ENCODE data around the gene C1orf210.

Gene C1orf210

DNA sequence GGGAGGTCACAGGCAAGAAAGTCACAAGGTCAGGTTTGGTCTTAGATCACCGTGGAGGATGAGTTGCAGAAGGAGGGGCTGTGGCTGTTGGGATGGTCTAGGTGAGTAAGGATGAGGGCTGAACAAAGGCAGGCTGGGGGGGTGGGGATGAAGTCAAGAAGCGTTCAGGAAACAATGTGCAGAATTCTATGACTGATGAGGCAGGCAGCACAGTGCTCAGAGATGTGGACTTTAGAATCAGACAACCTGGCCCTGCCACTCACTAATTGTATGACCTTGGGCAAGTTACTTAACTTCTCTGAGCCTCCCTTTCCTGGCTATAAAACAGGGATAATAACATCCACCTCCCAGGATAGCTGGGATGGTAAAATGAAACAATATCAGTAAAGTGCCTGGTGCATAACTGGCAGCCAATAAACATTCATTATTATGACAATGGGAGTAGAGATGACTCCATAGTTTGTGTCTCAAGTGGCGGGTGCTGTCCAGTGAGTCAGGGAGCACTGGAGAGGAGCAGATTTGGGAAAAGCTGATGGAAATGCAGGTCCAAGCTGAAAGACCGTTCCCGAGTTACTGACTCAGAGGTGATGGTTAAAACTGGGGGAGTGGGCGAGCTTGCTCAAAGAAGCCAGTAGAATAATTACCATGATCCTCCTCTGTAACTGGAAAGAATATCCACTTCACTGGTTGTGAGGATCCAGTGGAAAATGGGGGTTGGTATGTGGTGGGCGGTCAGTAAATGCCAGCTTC, 17.5 kb upstream of the C1orf210 start:
- no peak overlapping the region for H3K4me3 ChIP-seq (ENCODE audit: low read depth, low read length)
- no peak for DNase-seq (ENCODE audit: low read depth)
- TF ChIP-seq CTCF (IDR thresholded peaks at IDR 0.05; ENCODE audit: insufficient read depth, low read depth, low read length, missing control alignments), result no peak

DNA sequence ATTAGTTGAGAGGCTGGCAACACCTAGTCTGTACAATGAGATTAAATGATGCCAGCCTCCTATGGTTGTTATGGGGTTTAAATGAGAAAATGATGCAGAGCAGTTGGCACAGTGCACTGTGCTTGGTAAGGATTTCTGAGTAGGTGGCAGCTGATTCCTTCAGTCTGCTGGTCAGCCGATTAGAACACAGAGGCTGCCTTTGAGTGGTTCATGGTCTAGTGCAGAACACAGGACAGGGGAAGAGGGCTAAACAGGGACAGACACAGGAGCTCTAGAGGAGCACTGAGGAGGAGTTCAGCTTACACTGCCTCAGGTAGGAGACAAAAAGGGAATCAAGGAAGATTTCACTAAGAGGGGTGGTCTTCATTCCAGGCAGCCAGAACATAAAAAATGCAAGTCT, 16.8 kb upstream of the C1orf210 start:
- H3K4me3 ChIP-seq (ENCODE audit: low read depth, low read length), result no peak overlapping the region
- TF ChIP-seq CTCF (IDR thresholded peaks at IDR 0.05; ENCODE audit: insufficient read depth, low read depth, low read length, missing control alignments), result no peak
- no peak for DNase-seq (ENCODE audit: low read depth)

DNA sequence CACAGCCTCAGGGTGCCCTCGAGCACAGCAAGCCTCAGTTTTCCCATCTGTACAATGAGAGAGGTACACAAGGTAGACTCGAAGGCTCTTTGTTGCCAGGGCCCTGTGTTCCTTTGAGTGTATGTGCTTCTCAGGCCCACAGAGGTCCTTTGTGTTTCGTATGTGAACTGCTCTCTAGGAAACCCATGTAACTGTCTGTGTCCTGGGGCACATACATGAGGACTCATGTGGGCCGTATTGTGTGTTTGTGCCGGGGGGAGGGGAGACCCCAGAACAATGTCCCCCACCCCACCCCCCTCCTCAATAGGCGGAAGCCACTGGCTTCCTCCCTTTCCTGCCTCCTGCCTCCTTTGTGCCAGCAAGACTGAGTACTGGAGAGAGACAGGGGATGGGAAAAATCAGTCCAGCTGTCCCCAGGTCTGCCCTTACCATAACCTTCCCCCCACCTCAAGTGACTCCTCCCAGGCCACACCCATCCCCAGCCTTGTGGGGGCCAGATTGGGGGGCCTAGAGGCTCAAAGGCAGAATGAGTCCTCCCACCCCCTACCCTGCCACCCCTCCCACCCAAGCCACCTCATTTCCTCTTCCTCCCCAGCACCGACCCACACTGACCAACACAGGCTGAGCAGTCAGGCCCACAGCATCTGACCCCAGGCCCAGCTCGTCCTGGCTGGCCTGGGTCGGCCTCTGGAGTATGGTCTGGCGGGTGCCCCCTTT, 15.2 kb upstream of the C1orf210 start, which contains the start of gene TIE1:
TSS of gene TIE1 (plus strand) at position 605 of the 717 bp plus-strand sequence. CDS start at position 695, 90 bp downstream.
- no peak within 1 kb of the TSS for H3K4me3 ChIP-seq (ENCODE audit: low read depth, low read length)
- no peak for TF ChIP-seq CTCF (IDR thresholded peaks at IDR 0.05; ENCODE audit: insufficient read depth, low read depth, low read length, missing control alignments)
- no peak for DNase-seq (ENCODE audit: low read depth)

DNA sequence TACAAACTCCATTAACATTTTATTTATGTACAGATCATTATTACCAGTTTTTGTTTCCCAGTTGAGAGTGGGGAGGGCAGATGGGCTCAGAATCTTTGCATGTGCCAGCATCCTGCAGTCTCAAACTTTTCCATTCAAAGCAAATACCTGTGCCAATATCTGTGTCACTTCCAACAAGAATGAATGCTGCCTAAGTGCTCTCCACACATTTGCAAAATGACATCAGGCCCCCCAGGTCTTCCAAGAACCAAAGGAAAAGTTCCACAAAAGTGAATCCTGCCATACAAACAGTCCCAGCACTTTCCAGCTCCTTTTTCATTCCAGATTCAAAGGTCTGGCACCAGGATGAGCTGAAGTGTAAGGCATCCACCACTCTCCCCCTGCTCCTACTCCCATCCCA, 13.7 kb upstream of the C1orf210 start:
- H3K4me3 ChIP-seq (ENCODE audit: low read depth, low read length), result no peak overlapping the region
- DNase-seq (ENCODE audit: low read depth), result no peak
- no peak for TF ChIP-seq CTCF (IDR thresholded peaks at IDR 0.05; ENCODE audit: insufficient read depth, low read depth, low read length, missing control alignments)

- TF ChIP-seq CTCF (IDR thresholded peaks at IDR 0.05; ENCODE audit: insufficient read depth, low read depth, low read length, missing control alignments), result no peak
- H3K4me3 ChIP-seq (ENCODE audit: low read depth, low read length), result no peak overlapping the region
- no peak for DNase-seq (ENCODE audit: low read depth)
These were observed 12.7 kb upstream of the C1orf210 start for GRCh38 chr1:43298055-43298454.

GRCh38 chr1:43296207-43296606, 10.8 kb upstream of the C1orf210 start:
- no peak for DNase-seq (ENCODE audit: low read depth)
- no peak for TF ChIP-seq CTCF (IDR thresholded peaks at IDR 0.05; ENCODE audit: insufficient read depth, low read depth, low read length, missing control alignments)
- H3K4me3 ChIP-seq (ENCODE audit: low read depth, low read length), result no peak overlapping the region
